Fibroblast of skin of left biceps (primary cell): ENCODE data around the gene IGFL4.

Experiments
- DNase-seq, 2 experiments: peaks; one replicate each; pipeline ENCODE4 v3.0.0-alpha.2; 2013; ENCODE audit warnings: low read depth in 2 of 2

Gene IGFL4

DNA sequence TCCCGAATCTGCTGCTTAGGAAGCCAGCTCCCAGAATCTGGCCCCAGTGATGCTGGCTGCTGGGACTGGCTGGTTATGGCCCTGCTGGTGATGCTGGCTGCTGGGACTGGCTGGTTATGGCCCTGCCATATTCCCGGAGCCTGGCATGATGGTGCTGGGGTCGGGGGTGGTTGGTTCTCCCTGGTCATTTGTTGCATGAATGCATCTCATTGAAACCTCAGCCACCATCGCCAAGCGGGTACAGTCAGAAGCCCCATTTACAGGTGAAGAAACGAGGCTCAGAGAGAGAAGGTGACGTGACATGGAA, 20.0 kb downstream of the IGFL4 start:
- no peak for DNase-seq

DNA sequence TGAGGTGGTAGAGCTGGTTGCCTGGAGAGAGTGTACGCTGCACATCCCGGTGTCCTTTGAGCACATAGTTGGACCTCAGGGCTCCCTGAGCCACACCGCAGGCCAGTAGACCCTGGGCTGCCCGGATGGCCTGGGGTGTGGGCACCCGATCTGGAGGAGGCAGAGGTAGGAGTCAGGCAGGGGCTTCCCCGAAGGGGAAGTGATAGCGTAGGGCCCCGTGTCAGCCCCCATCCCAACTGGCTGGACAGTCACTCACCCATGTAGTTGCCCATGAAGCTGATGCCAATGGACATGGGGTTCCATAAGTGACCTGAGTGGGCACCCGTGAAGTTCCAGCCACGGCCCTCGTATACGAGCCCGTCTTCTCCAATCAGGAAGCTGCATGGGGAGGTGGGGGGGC, 21.5 kb downstream of the IGFL4 start:
- no peak for DNase-seq

DNA sequence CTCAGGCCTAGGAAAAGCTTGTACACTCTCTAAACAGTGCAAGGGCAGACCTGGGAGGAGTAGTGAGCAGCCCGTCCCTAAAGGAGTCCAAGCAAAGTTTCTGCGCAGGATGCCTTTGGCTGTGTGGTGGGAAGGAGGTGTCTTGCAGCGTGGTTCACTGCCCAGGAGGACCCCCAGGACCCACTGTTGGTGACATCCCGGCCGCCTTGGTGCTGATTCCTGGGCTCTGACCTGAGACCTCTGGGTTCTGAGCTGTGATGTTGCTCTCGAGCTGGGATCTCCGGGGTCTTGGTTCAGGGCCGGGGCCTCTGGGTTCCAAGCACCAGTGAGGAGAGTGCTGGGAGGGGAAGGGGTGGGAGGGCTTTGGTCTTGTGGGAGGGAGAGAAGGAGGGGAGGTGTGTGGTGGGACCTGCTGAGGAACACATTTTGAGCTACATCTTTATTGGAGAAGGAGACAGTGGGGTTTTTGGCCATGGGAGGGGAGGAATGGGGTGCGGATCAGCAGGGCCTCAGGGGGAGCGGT, 22.0 kb downstream of the IGFL4 start:
- DNase-seq, result no peak

DNA sequence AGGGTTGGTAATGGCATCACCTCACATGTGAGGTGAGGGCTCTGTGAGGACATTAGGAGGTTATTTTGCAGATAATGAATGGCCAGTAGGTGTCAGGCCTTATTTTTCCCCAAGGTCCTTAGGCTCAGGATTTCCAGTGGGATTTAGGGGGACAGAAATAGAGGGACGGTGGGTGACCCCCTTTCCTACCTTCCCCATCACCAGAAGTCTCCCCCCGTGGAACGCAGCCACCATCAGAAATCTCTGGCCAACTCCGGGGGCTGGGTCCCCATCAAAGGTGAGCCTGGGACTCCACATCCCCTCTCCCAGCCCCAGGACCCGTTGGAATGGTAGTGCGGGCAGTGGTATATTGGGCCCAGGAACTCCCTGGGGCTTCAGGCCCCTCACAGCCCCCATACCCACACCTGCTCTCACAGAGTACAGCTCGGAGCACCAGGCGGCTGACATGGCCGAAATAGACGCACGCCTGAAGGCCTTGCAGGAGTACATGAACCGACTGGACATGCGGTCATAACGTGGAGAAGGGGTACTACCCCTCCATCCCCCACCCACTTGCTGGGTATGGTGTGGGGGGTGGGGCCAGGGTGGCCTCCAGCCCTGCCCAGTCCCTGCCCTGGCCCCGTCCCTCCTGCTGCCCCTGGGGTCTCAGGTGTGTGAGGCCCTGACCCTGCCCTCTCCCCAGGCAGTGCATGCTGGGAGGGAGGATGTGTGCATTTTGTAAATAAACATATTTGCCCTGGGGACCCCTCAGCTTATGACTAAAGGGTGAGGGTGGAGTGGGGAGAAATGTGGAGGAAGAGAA, 22.7 kb downstream of the IGFL4 start:
- no peak for DNase-seq

DNA sequence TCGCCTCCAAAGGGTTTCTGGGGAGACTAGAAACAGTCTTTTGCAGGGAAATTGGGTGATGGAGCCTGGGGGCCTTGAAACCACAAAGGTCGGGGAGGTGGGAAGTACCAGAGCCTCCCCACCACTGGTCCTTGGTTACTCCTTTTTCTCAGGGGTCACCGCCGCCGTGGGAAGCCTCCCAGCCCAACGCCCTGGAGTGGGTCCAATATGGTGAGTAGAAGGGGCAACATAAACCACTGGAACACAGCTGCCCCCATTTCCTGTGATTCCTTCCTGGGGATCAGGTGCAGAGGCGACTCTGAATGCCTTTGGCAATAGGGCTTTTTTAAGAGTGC, 23.7 kb downstream of the IGFL4 start:
- no peak for DNase-seq

DNA sequence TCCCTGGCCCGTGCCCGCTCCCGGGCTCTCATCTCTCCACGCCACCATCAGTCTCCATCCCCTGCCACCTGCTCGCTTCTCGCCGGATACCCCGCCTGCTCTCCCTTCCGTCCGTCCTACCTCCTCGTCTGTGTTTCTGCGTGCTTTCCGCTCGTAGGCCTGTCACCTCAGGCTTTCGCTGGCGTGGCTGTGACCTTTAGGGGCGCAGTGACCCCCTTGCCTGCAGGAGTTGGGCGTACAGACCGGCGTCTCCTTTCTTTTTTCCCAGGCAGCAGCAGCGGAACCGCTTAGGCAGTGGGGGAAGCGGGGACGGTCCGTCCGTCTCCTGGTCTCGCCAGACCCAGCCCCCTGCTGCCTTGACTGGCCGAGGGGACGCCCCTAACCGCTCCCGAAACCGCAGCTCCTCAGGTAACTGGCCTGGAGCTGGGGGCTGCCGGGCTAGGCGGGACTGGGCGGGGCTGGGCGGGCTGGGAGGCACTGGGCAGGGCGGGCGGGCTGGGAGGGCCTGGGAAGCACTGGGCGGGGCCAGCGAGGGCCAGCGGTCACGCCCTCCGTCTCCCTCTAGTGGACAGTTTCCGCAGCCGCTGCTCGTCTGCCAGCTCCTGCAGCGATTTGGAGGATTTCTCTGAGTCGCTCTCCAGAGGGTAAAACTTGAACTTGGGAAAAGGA, 24.2 kb downstream of the IGFL4 start:
- no peak for DNase-seq

DNA sequence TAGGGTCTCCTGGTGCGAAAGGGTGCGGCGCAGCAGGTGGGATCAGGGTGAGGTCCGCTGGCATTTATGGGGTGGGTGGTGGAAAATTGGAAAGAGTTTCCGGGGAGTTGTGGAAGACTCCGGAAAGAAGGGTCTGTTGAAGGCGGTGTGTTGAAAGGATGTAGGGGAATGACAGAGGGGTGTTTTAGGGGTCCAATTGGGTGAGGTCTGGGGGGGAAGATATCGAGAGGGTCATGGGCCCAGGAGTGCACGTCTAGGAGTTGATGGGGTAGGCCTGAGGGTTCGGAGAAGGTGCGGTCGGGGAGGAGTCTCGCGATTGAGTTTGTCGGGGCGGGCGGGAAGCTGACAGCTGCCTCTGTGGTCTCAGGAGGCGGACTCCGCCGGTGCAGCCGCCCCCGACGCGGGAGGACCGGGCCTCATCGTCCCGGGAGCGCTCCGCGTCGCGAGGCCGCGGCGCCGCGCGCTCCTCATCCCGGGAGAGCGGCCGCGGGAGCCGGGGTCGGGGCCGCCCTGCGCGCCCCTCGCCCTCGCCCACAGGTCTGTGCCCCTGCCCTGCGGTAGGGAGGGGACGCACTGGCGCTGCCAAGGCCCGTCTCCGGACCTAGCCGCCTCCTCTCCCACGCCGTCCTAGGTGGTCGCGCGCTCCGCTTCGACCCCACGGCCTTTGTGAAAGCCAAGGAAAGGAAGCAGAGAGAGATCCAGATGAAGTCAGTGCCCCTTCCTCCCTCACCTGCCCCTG, 24.9 kb downstream of the IGFL4 start:
- DNase-seq, result no peak

DNA sequence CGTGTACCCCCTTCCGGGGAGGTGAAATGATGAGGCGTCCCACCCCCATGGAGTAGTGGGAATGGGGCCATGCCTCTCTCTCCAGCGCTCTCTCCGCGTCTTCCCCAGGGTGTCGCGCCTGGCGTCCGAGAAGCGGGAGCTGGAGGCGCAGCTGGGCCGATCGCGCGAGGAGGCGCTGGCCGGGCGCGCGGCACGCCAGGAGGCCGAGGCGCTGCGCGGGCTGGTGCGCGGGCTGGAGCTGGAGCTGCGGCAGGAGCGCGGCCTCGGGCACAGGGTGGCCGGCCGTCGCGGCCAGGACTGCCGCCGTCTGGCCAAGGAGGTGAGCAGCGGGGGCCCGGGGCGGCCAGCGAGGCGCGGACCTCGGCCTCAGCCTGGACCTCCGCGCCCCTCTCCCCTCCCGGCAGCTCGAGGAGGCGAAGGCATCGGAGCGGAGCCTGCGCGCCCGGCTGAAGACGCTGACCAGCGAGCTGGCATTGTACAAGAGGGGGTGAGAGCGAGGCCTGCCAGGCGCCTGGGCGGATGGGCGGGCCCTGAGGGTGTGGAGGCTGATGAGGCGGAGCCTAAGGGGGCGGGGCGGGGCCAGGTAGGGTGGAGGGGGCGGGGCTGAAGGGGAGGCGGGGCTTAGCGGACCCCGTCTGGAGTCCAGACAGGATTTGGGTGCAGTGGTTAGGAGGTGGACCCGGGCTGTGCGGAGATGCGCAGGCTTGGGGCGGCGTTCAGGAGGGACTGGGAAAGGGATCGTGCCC, 25.7 kb downstream of the IGFL4 start:
- no peak for DNase-seq

DNA sequence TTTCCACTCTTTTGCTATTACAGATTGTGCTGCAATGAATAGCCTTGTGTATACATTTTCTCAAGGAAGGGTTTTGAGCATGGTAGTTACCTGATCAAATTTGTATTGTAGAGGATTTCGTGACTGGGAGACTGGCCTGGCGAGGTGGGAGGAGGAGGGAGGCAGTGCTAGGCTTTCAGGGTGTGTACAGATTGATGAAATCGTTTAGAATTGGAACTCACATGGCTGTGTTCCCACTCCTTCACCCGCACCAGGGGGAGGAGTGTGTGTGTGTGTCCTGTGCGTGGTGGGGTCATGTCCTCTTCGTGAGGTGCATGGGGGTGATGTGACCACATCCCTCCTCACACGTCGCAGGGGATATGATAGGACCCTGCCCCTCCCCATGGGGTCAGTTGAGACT, 26.3 kb downstream of the IGFL4 start:
- DNase-seq, result no peak

DNA sequence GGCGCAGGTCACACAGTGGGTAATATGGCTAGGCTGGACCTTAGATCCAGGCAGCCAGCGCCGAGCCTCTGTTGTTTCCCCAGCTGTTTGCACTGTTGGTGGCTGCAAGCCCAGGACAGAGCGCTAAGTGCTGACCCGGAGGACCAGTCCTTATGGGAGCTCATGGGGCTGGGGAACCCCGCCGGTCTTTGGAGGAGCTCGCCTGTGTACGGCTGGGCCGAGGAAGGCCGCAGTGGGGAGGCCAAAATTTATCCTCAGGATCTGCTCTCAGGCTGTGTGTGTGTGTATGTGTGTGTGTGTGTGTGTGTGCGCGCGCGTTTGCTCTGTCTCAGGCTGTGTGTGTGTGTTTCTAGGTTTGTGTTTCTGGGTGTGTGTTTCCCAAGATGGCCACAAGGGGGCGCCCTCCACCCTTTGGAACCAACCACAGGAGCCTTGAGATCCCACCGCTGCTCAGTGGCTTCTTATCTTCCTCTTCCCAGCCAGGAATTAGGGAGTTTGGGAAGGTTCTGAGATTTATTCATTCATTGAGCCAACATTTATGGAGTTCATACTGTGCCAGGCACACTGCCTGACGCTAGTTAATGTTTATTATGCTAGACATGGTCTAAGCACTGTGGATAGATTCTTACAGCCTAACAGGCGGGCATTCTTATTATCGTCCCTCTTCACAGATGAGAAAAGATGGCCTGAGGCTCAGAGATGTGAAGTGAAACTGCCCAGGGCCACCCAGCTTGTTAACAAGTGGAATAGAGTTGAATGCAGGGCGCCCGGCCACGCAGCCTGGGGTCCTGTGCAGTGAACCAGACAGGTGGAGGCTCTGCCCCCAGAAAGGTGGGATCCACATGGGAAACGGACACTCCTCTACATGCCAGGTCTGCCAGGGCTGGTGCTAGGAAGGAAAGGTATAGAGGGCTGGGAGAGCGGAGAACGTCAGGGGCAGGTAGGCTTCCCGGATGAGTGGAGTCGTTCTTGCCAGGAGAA, 31.0 kb downstream of the IGFL4 start:
- peak; percentile 21 to 40 for DNase-seq

DNA sequence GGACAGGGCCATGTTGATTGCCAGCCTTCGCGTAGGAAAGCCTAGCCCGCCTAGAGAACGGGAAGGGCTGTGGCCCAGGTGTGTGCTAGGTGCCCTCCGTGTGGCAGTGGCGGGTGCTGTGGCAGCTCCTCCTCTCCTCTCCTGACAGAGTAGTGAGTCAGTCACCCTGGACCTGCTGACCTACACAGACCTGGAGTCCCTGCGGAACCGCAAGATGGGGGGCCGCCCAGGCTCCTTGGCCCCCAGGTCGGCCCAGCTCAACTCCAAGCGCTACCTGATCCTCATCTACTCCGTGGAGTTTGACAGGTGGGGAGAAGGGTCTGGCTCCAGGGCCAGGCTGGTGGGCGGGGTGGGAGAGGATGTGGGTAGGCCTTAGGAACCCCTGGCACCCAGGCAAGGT, 34.4 kb downstream of the IGFL4 start:
- no peak for DNase-seq

DNA sequence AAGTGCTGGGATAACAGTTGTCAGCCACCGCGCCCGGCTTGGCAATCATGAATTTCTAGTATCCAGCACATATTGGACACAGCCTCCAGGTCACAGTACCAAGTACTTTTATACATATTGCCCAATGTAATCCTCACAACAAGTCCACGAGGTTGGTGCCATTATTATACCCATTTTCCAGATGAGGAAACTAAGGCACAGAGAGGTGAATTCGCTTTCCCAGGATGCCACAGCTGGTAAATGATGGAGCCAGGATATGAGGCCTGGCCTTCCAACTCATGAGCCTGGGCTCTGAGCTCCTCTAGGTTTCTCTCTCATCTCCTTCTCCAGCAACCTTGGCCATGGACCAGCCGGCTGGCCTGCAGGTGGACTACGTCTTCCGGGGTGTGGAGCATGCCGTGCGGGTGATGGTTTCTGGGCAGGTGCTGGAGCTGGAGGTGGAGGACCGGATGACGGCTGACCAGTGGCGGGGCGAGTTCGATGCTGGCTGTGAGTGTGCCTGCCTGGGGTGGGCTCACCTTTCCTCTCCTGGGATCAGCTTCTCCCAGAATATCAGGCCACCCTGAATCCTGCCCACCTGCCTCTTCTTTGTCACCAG, 38.0 kb downstream of the IGFL4 start:
- DNase-seq, result no peak

DNA sequence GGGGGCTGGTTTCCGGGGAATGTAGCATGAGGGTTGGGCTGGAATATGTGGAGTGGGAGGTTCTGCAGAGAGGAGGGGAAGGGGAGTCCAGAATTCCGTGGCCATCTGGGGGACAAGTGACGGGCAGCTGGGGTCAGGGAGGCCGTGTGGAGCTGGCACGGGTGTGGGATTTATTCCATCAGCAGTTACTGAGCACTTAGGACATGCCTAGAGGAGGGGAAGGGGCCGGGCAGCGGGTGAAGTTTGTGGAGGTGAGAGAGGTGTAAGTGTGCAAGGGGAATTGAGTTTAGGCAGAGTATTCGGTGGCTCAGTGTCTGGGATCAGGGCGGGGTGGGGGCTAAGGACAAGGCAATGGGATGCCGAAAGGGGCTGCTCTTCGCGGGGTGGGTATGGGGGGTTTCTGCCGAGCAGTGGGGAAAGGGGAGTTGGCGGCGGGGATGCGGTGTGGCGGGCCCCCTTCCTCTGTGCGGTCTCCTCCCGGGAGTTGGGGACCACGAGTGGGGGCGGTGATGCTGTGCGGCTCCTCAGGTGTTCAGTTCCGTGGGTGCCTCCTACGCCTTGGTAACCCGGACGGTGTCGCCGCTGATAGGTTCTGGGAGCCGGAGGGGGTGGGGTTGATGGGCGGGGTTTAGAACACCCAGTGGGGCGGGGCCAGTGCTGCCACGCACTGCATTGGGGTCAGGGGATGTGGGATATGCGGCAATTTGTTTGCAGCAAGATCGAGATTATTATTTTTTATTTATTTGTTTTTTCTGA, 40.1 kb downstream of the IGFL4 start:
- no peak for DNase-seq

DNA sequence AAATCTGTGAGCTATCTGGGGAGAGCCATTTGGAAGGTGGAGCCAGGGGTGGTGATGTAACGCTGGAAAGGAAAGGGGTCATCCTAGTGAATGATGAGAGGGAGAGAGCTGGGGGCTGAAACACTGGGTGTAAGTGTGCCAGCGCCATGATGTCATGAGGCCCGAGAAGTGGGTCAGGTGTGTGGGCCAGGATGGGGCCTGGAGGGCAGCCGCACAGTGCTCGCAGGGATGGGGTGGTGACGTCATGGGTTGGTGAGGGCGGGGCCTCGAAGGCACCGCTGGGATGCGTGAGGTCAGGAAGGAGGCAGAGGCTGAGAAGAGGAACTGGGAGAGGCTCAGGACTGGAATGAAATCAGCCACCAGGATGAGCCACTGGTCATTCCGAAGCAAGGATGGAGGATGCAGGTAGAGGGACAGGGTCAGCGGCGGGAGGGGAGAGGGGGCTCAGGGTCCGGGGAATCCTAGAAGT, 41.1 kb downstream of the IGFL4 start:
- no peak for DNase-seq

DNA sequence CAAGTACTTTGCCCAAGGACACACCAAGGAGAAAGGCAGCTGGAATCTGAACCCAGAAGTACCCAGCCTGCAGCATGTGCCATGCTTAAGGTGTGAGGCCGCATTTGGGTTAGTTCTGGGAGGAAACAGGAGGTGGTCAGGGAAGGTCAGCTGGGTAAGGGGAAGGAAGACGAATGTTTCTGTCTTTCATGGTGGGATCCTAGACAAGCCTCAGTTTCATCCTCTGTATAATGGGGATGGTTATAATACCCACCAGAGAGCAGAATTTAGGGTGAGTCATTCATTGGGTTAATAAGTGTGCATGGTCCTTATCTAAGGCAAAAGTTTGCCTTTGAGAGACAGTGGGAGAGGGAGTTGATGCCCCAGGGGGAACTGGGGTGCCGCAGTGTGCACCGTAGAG, 42.0 kb downstream of the IGFL4 start:
- no peak for DNase-seq

DNA sequence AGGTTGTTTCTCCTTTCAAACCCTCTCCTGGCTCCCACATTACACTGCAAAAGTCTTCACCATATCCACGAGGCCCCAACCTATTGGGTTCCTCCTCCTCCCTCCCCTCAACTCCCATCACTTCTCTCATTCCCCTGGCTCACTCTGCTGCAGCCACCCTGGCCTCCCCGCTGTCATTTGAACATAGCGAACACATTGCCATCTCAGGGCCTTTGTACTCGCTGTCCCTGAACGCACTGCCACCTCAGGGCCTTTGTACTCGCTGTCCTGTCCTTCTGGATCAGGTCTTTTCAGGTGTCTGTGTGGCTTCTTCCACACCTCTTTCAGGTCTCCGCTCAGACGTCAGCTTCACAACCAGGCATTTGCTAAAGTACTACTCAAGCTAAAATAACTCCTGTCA, 43.9 kb downstream of the IGFL4 start:
- no peak for DNase-seq

DNA sequence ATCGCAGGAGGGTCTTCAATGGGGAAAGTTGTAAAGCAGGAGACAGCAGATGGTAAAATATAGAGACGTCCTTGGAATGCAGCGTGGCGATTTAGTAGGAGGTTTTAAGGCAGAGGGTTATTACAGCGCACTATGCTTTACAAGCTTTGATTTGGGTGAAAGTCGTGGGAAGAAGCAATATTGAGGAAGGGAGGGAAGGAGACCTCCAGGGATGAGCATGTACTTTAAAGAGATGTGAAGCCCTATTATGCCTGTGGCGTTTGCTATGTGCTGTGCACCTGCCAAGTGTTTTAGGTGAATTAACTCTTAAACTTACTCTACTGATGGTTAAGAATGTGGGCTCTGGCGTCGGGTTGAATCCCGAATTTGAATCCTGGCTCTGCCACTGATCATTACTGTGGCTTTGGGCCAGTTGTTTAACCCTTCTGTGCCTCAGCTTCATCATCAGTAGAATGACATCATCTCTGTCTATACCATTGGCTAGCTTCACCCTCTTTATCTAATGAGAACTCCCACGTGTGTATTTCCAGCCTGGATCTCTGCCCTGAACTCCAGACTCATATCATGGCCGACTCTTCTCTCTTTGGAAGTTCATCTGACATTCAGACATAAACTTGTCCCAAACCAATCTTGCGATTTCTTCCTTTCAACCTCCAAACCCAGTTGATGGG, 45.0 kb downstream of the IGFL4 start:
- DNase-seq, result no peak

DNA sequence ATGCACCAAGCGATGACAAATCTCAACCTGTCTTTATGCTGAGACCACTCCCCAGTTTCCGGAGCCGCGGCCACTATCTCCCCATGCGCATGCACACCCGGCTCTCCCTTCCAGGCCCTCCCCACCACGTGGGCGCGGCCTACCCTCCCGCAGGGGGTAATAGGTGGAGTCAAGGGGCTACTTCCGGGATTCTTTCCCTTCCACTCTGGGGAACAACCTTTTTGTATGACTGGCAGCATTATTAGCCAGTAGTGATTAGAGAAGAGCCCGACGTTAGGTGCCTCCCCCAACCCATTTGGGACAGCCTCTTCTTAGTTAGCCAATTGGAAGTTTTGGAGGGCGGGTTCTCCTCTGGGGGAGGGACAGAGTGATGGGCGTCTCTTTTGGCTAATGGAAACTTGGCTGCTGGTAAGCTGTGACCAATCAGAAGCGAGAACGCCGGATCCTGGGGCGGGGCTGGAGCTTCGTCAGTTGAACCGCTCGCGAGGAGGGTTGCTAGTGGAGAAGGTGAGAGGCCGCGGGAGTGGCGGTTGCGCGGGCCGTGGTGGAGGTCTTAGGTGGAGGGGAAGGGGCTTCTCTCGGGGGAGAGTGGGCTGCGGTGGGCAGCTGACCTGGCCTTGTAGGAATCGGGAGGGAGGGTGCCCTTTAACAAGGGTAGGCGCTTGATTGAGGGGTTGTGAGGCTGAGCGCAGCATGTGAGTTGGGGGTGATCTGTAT, 45.6 kb downstream of the IGFL4 start, which contains the start of gene CCDC61:
TSS of gene CCDC61 (plus strand) at position 470 of the 717 bp plus-strand sequence. CDS start 7,552 bp downstream, outside the sequence.
- peak; percentile 100 for DNase-seq
